HG03520 (cell line): ENCODE results near the gene HYAL2.
A peak's percentile ranks its signal among the peaks of the same experiment; 100 is the strongest.
"Not testable (repeated sequence)": the region's sequence is repeated elsewhere in the genome, so short reads cannot be mapped to it uniquely, and the experiment has no call there.

Experiments used
- ATAC-seq: cut with Tn5 transposase; IDR thresholded peaks from one replicate; pipeline ENCODE4 v1.9.1; 2021; ENCODE audit warnings: mild to moderate bottlenecking, moderate library complexity; ENCODE audit not compliant: unreplicated experiment

Gene HYAL2

DNA sequence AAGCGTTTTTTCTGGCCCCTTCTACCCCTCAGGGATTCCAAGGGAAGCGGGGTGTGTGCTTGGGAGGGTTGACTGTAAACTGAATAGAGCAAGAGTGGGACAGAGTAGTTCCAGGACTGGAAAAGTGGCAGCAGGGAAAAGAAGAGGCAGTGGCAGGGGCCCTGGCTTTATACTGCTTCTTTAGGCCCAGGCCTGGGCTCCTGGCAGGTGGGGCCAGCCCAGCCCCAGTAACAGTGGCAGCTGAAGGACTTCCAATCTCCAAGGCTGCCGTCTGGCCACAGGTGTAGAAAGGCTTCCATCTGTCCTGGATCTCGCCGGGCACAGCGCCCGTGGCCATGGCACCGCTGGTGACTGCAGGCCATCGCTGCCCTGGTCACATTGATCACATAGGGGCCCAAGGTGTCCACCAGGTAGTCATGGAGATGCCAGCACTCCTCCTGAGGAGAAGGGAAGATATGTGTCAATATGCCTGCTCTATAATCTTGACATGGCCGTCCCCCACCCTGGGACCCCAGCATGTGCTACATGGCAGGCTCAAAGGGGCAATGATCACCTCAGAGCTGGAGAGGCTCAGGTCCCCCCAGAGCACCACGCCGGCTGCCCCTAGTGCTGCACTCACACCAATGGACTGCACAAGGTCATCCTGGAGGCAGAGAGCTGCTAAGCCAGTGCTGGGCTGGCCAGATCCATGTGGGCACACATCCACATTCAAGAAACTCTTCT, 29.3 kb downstream of the HYAL2 start:
- no peak for ATAC-seq

- ATAC-seq: peak; percentile 91
Observed at GRCh38 chr3:50292159-50293078, 30.1 kb downstream of the HYAL2 start, which contains the start of gene IFRD2. TSS of gene IFRD2 (minus strand) at chr3:50292429. CDS start at chr3:50292274, 155 bp downstream.

DNA sequence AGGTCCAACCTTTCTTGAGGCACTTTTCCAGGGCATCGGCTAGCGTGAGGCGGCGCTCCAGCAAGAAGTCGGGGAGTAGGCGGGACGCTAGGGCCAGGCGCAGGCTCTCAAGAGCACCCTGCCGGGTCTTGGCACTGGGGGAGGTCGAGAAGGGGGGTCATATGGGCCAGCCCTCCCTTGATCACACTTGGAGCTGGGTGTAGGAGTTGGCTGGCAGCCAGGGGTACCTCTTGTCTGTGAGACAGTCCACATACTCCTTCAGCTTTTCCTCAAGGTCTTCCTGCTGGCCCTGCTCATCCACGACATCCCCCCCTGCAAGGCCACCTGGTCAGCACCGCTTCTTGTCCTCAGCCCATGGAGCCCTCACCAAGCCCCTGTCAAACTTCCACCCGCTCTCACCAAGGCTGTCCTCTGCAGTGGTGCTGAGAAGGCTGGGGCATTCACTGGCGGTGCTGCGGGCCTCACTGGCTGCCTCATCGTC, 32.3 kb downstream of the HYAL2 start:
- ATAC-seq: no peak

DNA sequence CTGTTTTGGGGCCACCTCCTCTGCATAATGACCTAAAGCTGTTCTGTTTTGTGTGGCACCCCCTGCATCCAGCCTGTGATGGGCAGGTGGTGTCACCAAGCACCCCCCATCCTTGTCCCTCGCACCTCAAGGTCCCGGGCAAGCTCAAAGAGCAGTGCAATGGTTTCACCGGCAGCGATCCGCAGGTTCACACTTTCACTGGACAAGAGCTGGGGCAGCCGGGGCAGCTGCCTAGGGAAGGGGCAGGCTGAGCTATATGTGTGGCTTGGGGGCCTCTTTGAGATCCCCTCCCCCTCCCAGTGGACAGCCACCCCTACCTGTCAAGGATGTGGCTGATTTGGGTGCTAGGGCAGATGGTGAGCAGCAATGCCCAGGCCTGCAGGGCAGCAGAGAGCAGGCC, 33.4 kb downstream of the HYAL2 start:
- ATAC-seq: no peak

DNA sequence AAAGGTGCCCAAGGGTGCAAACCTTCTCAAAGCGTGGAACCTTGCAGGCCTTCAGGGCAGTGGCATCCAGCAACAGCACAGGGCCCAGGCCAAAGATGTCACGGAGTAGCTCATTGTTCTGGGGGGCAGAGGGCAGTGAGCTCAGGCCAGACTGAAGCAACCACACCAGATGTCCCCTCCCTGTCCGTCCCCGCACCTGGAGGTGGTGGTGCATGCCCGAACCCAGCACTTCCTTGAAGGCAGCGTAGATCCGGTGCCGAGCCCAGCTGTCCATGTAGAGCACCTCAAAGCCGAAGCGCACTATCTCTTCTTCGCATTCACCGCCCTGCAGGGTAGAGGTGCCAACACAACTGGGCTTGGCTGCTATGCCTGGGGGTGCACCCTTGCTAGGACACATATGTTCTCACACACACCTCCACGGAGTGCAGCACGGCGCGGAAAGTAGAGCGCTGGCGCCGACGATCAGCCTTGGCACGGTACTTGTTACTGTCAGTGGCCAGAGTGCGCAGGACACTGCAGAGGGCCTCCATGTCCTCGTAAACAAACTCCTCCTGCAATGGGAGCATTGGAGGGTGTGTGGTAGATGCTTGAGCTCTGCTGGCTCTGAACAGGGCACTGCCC, 34.0 kb downstream of the HYAL2 start:
- ATAC-seq: no peak

DNA sequence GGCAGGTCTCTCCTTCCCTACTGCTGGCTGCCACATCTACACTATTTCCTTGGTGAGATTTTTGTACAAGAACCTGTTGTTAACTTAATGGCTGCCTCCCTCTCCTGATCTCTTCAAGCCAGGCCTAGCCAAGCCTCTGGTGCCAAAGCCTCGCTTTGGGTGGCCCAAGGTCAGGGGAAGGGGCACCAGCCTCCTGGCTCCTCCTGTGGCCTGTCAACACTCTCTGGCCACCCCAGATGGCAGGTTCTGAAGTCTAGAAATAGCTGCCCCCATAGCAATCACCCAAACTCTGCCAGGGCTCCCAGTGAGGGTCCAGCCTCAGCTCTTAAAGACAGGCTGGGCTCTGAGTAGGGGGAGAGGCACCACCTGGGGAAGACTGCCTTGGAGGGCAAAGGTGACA, 35.3 kb downstream of the HYAL2 start:
- ATAC-seq: no peak

DNA sequence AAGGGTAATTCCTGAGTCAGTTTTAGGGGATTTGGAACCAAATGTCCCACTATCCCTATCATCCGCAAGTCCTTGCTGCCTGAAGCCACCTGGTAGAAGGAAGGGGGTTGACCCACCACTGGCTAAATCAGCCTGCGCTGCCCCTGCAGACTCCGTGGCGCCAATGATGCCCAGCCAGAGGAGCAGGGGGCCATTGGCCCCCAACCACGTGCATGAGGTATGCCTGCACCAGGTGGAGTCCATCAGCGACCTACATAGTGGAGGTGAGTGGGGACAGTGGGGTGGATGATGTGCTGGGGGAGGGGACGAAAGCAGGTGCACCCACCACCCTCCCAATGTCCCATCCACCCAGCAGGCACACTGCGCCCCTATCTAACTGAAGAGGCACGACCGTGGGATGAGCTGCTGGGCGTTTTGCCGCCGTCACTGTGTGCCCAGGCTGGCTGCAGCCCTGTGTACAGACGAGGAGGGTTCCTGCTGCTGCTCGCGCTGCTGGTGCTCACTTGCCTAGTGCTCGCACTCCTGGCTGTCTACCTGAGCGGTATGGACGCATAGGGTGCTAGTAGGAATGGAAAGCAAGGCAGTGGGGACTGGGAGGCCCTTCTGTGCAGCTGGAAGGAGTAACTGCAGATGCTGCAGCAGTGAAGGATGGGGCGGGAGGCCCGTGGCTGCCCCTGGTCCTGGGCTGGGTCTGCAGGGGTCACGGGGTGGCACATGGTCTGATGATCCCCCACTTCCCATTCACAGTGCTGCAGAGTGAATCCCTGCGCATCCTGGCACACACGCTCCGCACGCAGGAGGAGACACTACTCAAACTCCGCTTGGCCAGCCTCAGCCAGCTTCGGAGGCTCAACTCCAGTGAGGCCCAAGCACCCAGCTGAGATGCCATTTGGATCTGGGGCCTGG, 36.0 kb downstream of the HYAL2 start:
- ATAC-seq: no peak

- ATAC-seq: not testable (repeated sequence)
Observed at GRCh38 chr3:50284121-50284520, 38.4 kb downstream of the HYAL2 start.

- ATAC-seq: no peak
Observed at GRCh38 chr3:50279255-50280016, 43.1 kb downstream of the HYAL2 start.

DNA sequence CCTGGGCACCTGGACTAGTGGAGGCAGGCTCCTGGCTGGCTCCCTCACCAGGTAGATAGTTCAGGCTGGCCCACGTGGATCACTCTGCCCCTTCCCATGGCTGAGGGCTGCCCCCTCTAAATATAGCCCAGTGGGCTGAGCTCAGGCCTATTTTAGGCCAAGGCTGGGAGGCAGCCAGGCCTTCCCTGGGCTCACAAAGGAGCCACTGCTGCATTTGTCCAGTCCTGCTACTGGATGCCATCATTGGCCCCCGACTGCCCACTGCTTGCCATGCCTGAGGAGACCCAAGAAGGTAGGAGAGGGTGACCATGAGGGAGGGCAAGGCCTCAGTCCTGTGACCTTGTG, 43.7 kb downstream of the HYAL2 start, which contains the start of gene LSMEM2:
TSS of gene LSMEM2 (plus strand) at position 208 of the 345 bp plus-strand sequence. CDS start at position 235, 27 bp downstream.
- ATAC-seq: no peak

DNA sequence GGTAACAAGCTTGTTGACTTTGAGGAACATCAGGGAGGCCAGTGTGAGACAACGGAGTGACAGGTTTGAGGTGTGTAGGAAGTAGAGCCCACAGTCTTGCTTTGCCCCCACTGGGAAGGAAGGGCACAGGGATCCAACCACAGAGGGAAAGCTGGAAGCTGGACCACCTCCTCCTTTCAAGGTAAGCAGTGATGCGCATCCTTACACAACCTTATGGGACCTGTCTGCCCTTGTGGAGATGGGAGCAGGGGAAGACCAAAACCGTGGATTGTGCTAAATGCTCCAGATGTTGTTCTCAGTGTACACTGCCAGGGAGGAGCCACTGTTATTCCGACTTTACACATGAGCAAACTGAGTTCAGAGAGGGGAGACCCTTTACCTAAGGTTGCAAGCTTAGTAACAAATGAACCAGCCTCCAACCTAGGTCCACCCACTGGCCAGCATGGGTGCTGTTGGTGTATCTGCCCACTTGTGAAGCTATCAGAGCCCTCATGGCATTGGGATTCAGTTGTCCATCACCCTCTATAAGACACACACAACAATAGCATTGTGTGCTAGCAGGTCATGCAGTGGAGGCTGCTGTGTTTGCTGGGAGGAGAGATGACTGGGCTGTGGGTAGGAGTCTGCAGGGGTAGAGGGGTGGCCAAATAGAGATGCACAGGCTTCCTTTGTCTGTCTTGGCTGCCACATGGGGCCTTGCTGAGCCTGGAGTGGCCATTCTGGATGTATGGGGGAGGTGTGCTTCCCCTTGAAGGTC, 44.2 kb downstream of the HYAL2 start:
- no peak for ATAC-seq

DNA sequence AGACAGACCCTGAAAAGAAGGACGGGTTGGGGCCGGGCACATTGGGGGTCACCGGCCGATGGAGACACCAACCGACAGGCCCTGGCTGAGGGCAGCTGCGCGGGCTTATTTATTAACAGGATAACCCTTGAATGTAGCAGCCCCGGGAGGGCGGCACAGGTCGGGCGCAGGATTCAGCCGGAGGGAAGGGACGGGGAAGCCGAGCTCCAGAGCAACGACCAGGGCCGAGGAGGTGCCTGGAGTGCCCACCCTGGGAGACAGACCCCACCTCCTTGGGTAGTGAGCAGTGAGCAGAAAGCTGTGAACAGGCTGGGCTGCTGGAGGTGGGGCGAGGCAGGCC, 45.8 kb downstream of the HYAL2 start:
- no peak for ATAC-seq

GRCh38 chr3:50275996-50276761, 46.4 kb downstream of the HYAL2 start:
- no peak for ATAC-seq

GRCh38 chr3:50275141-50275995, 47.2 kb downstream of the HYAL2 start:
- ATAC-seq: no peak

GRCh38 chr3:50274371-50275104, 48.0 kb downstream of the HYAL2 start:
- ATAC-seq: no peak

GRCh38 chr3:50273689-50274065, 48.9 kb downstream of the HYAL2 start:
- no peak for ATAC-seq
